ENCODE results near the gene CCNI.

- TF ChIP-seq CTCF (IDR thresholded peaks at IDR 0.05), result no peak
- TF ChIP-seq POLR2A (IDR thresholded peaks at IDR 0.05), result no peak
- TF ChIP-seq EP300 (IDR thresholded peaks at IDR 0.05), result no peak
Observed at GRCh38 chr4:77094496-77094895, 18.7 kb upstream of the CCNI start.
